ENCODE measurements around the gene PACSIN1.

Gene PACSIN1

GRCh38 chr6:34441526-34441925 lies 24.4 kb upstream of the PACSIN1 start:
- in situ Hi-C loops (cut with HindIII; ENCODE audit: low sequenced_read_pairs), result no loop called here
- TF ChIP-seq, protein P1, sequence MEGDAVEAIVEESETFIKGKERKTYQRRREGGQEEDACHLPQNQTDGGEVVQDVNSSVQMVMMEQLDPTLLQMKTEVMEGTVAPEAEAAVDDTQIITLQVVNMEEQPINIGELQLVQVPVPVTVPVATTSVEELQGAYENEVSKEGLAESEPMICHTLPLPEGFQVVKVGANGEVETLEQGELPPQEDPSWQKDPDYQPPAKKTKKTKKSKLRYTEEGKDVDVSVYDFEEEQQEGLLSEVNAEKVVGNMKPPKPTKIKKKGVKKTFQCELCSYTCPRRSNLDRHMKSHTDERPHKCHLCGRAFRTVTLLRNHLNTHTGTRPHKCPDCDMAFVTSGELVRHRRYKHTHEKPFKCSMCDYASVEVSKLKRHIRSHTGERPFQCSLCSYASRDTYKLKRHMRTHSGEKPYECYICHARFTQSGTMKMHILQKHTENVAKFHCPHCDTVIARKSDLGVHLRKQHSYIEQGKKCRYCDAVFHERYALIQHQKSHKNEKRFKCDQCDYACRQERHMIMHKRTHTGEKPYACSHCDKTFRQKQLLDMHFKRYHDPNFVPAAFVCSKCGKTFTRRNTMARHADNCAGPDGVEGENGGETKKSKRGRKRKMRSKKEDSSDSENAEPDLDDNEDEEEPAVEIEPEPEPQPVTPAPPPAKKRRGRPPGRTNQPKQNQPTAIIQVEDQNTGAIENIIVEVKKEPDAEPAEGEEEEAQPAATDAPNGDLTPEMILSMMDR (IDR thresholded peaks at IDR 0.05; ENCODE audit: low read depth, low read length, missing control alignments), result no peak
- no peak for DNase-seq (ENCODE audit: low read depth)
- H3K4me3 ChIP-seq (ENCODE audit: low read depth, low read length), result no peak overlapping the region

GRCh38 chr6:34445313-34445860 lies 20.5 kb upstream of the PACSIN1 start:
- no peak overlapping the region for H3K4me3 ChIP-seq (ENCODE audit: low read depth, low read length)
- no peak for DNase-seq (ENCODE audit: low read depth)
- TF ChIP-seq, protein P1 (IDR thresholded peaks at IDR 0.05; ENCODE audit: low read depth, low read length, missing control alignments), result no peak
- in situ Hi-C loops (cut with HindIII; ENCODE audit: low sequenced_read_pairs), result loop anchor here (5.0 kb wide), 2 partner anchors 67 to 152 kb away; no protein-coding TSS in a partner anchor

- TF ChIP-seq, protein P1 (IDR thresholded peaks at IDR 0.05; ENCODE audit: low read depth, low read length, missing control alignments), result no peak
- in situ Hi-C loops (cut with HindIII; ENCODE audit: low sequenced_read_pairs), result loop anchor here (5.0 kb wide), 2 partner anchors 65 to 150 kb away; no protein-coding TSS in a partner anchor
- no peak overlapping the region for H3K4me3 ChIP-seq (ENCODE audit: low read depth, low read length)
- no peak for DNase-seq (ENCODE audit: low read depth)
These were observed 18.5 kb upstream of the PACSIN1 start for GRCh38 chr6:34447386-34447785.

- no peak for DNase-seq (ENCODE audit: low read depth)
- in situ Hi-C loops (cut with HindIII; ENCODE audit: low sequenced_read_pairs), result loop anchor here (5.0 kb wide), 2 partner anchors 64 to 149 kb away; no protein-coding TSS in a partner anchor
- TF ChIP-seq, protein P1 (IDR thresholded peaks at IDR 0.05; ENCODE audit: low read depth, low read length, missing control alignments), result no peak
- H3K4me3 ChIP-seq (ENCODE audit: low read depth, low read length), result no peak overlapping the region
These were observed 18.0 kb upstream of the PACSIN1 start for GRCh38 chr6:34447910-34448309.

DNA sequence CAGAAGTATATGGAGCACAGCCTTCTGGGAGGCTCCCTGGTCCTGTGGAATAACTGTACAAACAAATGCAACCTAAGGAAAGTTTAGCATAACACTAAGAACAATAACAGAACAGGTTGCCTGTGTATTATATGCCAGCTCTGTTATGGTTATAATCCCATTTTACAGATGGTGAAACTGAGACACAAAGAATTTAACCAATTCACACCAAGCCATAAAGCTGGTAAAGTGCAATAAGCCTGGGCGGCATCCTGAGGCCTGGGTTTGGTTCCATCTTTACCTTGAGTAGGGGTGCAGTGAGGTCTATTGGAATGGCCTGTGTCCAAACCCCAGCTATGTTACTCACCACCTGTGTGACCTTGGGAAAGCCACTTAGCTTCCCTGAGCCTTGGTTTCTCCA lies 14.7 kb upstream of the PACSIN1 start:
- no peak for DNase-seq (ENCODE audit: low read depth)
- TF ChIP-seq, protein P1 (IDR thresholded peaks at IDR 0.05; ENCODE audit: low read depth, low read length, missing control alignments), result no peak
- in situ Hi-C loops (cut with HindIII; ENCODE audit: low sequenced_read_pairs), result no loop called here
- no peak overlapping the region for H3K4me3 ChIP-seq (ENCODE audit: low read depth, low read length)

DNA sequence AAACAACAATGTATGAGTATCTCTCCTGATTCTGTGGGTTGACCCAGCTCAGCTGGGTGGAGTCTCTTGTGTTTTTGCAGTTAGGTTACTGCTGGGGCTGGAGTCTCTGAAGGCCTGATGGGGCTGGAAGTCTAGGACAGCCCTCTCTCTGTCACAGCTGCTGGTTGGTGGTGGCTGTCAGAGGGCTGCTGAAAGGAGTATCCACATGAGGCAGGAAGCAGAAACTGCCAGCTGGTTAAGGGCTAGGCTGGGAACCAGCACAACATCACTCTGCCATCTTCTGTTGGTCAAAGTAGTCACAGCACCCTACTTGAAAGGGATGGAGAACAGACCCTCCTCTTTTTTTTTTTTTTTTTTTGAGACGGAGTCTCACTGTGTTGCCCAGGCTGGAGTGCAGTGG lies 10.0 kb upstream of the PACSIN1 start:
- DNase-seq (ENCODE audit: low read depth), result no peak
- in situ Hi-C loops (cut with HindIII; ENCODE audit: low sequenced_read_pairs), result no loop called here
- no peak overlapping the region for H3K4me3 ChIP-seq (ENCODE audit: low read depth, low read length)
- TF ChIP-seq, protein P1 (IDR thresholded peaks at IDR 0.05; ENCODE audit: low read depth, low read length, missing control alignments), result no peak
